Thymus (tissue), 11 donors: ENCODE results near the gene TMEM203. TPM values are rescaled to one million over a fixed set of nuclear protein-coding genes. Genes with fewer than 3 reads are reported as not detected.

ENCODE experiments used
- DNase-seq, 9 donors: peaks; one replicate each; pipeline ENCODE4 v3.0.0-alpha.2; 2013; ENCODE audit warnings: low spot score in 9 of 9, low read depth in 6 of 9, missing footprints in 1 of 9
- H3K27ac ChIP-seq, 2 donors: one replicate each; pipeline ENCODE4 v1.5.1; 2013; ENCODE audit warnings: control low read depth in 1 of 2, low read depth in 1 of 2, low read length in 1 of 2, mild to moderate bottlenecking in 1 of 2, moderate library complexity in 1 of 2
- H3K27me3 ChIP-seq, 2 donors: one replicate each; pipeline ENCODE4 v1.5.1; 2013; ENCODE audit warnings: low read length in 1 of 2; ENCODE audit not compliant: control insufficient read depth in 2 of 2, insufficient read depth in 1 of 2
- H3K36me3 ChIP-seq, 2 donors: one replicate each; pipeline ENCODE4 v1.5.1; 2013; ENCODE audit warnings: low read length in 1 of 2, mild to moderate bottlenecking in 1 of 2, moderate library complexity in 1 of 2; ENCODE audit not compliant: control insufficient read depth in 2 of 2, insufficient read depth in 2 of 2
- H3K4me1 ChIP-seq, 2 donors: one replicate each; pipeline ENCODE4 v1.5.1; 2013; ENCODE audit warnings: low read length in 2 of 2; ENCODE audit not compliant: control insufficient read depth in 2 of 2, insufficient read depth in 2 of 2
- H3K4me3 ChIP-seq, 2 donors: one replicate each; pipeline ENCODE4 v1.5.1; 2013; ENCODE audit warnings: low read length in 2 of 2, control low read depth in 1 of 2, mild to moderate bottlenecking in 1 of 2
- H3K9me3 ChIP-seq, 2 donors: one replicate each; pipeline ENCODE4 v1.5.1; 2013; ENCODE audit warnings: low read length in 1 of 2, mild to moderate bottlenecking in 1 of 2; ENCODE audit not compliant: control insufficient read depth in 2 of 2, insufficient read depth in 1 of 2
- WGBS: extraction: QIAGEN DNeasy Blood & Tissue Kit; methylation state at CpG from one replicate; pipeline ENCODE4 v1.1.7; 2013; 5-methylcytosine and 5-hydroxymethylcytosine counted together
- polyA plus RNA-seq: library from polyadenylated mRNA; stranded (reverse); fragments of 200-250 nt; gene quantifications from one replicate; pipeline ENCODE4 v1.2.3, GENCODE V29; 2013
- total RNA-seq: library from RNA; stranded (reverse); fragments of 120-200 nt; gene quantifications from one replicate; pipeline ENCODE4 v1.2.4, GENCODE V29; 2013
- donor health status: healthy.

TMEM203 gene
- total and polyA plus RNA-seq, 2 donors = 20.6 to 47.2 TPM

DNA sequence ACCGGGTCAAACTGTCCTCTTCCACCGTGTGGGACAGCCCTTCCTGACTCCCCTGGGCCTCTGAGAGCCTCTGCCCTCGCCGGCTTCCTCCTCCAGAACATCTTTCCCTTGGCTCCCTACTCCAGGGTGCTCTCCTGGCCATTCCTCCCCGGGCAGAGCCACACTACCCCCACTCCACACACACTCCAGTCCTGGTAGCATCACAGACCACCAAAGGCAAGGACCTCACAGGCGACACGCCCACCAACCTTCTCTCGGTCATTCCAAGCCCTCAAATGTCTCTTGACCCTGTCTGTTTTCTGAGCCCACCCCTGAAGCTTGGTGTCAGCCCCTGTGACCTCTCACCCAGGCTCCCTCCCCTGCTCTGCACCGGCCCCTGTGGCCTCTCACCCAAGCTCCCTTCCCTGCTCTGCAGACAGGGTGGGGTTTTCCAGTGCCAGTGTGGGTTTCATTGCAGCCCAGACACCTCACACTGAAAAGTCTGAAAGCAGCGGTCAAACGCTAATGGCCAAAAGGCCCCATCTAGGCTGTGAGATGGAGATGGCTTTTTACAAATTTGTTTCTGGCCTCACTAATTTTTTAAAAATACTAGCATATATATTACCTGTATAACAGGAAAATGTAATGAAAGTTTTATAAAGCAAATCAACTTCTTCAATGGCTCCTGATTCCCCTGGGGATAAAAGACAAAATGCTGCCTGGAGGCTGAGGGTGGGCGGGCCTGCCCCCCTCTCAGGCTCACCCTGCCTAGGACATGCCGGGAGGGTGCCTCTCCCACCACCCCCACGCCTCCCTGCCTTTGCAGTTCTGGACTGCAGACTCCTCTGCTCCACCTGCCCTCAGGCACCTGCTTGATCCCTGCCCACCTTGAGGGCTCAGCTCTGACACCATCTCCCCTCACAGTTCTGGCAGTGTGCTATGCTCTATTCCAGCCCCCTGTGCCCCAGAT is 46.1 kb downstream of the TMEM203 start:
- Histone ChIP-seq H3K27ac (no peak overlapping the region), H3K9me3 (no peaks in the 10 kb centered on the region), H3K36me3 (no peaks in the 10 kb centered on the region), H3K4me3 (no peak overlapping the region), H3K4me1 (peaks cover 3 to 13% of the 10 kb centered on the region in 2 donors), H3K27me3 (peaks cover 46 to 99% of the 10 kb centered on the region in 2 donors)
- WGBS = 52% methylated on average over 14 of the region's 14 CpGs
- no peak for DNase-seq

- 18% methylated on average over 4 of the region's 4 CpGs for WGBS
- H3K4me1 ChIP-seq = peaks cover 3 to 13% of the 10 kb centered on the region in 2 donors
Measured at GRCh38 chr9:137158625-137159024, 46.8 kb downstream of the TMEM203 start.

GRCh38 chr9:137157618-137158415 is 47.6 kb downstream of the TMEM203 start:
- Histone ChIP-seq H3K4me1 (peaks cover 3 to 6% of the 10 kb centered on the region in 2 donors), H3K27me3 (peaks cover 39 to 84% of the 10 kb centered on the region in 2 donors), H3K4me3 (no peak overlapping the region), H3K36me3 (no peaks in the 10 kb centered on the region), H3K27ac (no peak overlapping the region), H3K9me3 (no peaks in the 10 kb centered on the region)
- WGBS = 70% methylated on average over 19 of the region's 19 CpGs
- DNase-seq = no peak

More at GRCh38 chr9:137158625-137159024, 46.8 kb downstream of the TMEM203 start:
- no peak for DNase-seq
- Histone ChIP-seq H3K36me3 (no peaks in the 10 kb centered on the region), H3K4me3 (no peak overlapping the region), H3K9me3 (no peaks in the 10 kb centered on the region), H3K27me3 (peaks cover 41 to 92% of the 10 kb centered on the region in 2 donors), H3K27ac (no peak overlapping the region)

DNA sequence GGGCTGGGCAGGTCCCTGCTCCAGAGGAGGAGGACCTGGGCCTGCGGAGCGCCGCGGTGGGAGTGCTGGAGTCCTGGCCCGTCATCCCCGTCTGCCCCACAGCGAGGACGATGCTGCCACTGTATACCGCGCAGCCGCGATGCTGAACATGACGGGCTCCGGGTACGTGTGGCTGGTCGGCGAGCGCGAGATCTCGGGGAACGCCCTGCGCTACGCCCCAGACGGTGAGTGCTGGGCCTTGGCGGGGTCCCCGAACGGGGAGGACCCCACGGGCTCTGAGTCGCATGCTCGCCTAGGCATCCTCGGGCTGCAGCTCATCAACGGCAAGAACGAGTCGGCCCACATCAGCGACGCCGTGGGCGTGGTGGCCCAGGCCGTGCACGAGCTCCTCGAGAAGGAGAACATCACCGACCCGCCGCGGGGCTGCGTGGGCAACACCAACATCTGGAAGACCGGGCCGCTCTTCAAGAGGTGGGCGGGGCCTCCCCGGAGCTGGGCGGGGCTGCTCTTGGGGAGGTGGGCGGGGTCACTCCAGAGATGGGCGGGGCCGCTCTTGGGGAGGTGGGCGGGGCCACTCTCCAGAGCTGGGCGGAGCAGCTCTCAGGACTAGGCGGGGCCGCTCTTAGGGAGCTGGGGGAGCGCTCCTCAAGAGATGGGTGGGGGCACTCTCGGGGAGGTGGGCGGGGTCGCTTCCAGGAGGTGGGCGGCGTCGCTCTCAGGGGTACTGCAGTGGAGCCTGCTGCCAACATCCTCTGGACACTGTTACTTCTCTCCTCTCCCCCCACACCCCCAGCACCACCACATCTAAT is 48.7 kb downstream of the TMEM203 start:
- peaks cover 0 to 3% of the 10 kb centered on the region in 2 donors for H3K9me3 ChIP-seq
- DNase-seq = peak in 1 of 9 donors; percentile 33
- no peak overlapping the region for H3K27ac ChIP-seq
- peak overlapping the region in 1 of 2 donors; percentile 26 for H3K4me3 ChIP-seq
- H3K4me1 ChIP-seq = peaks cover 2 to 3% of the 10 kb centered on the region in 2 donors
- 5% methylated on average over 65 of the region's 65 CpGs for WGBS
- H3K27me3 ChIP-seq = peaks cover 30 to 75% of the 10 kb centered on the region in 2 donors
- no peaks in the 10 kb centered on the region for H3K36me3 ChIP-seq

Other genes with a start within 250 kb of the TMEM203 start
Only the 30 nearest of the 31 such genes appear.
- gene PTGDS, start 228.1 kb downstream of the TMEM203 start, total RNA-seq = 5.0 TPM
- 137 TPM for gene PTGDS, start 228.1 kb downstream of the TMEM203 start, polyA plus RNA-seq
- 0.19 TPM for gene LCNL1, start 222.7 kb downstream of the TMEM203 start, total RNA-seq
- gene LCNL1, start 222.7 kb downstream of the TMEM203 start, polyA plus RNA-seq = 5.0 TPM
- 68.9 TPM for gene PAXX, start 213.2 kb downstream of the TMEM203 start, total RNA-seq
- gene PAXX, start 213.2 kb downstream of the TMEM203 start, polyA plus RNA-seq = 431 TPM
- 13.6 TPM for gene CLIC3, start 209.1 kb downstream of the TMEM203 start, total RNA-seq
- 44.6 TPM for gene CLIC3, start 209.1 kb downstream of the TMEM203 start, polyA plus RNA-seq
- 4.2 TPM for gene ABCA2, start 177.4 kb downstream of the TMEM203 start, total RNA-seq
- 37.3 TPM for gene ABCA2, start 177.4 kb downstream of the TMEM203 start, polyA plus RNA-seq
- gene FUT7, start 173.6 kb downstream of the TMEM203 start, total RNA-seq = 0.99 TPM
- gene FUT7, start 173.6 kb downstream of the TMEM203 start, polyA plus RNA-seq = 4.6 TPM
- 4.8 TPM for gene NPDC1, start 159.5 kb downstream of the TMEM203 start, total RNA-seq
- 71.1 TPM for gene NPDC1, start 159.5 kb downstream of the TMEM203 start, polyA plus RNA-seq
- gene ENTPD2, start 151.6 kb downstream of the TMEM203 start, total RNA-seq = 0.09 TPM
- 0.27 TPM for gene ENTPD2, start 151.6 kb downstream of the TMEM203 start, polyA plus RNA-seq
- gene SAPCD2, start 135.1 kb downstream of the TMEM203 start, total RNA-seq = 6.3 TPM
- 0.87 TPM for gene SAPCD2, start 135.1 kb downstream of the TMEM203 start, polyA plus RNA-seq
- gene UAP1L1, start 128.1 kb downstream of the TMEM203 start, total RNA-seq = 1.9 TPM
- gene UAP1L1, start 128.1 kb downstream of the TMEM203 start, polyA plus RNA-seq = 9.4 TPM
- 26.8 TPM for gene MAN1B1, start 118.7 kb downstream of the TMEM203 start, total RNA-seq
- 107 TPM for gene MAN1B1, start 118.7 kb downstream of the TMEM203 start, polyA plus RNA-seq
- gene DPP7, start 90.9 kb downstream of the TMEM203 start, total RNA-seq = 112 TPM
- gene DPP7, start 90.9 kb downstream of the TMEM203 start, polyA plus RNA-seq = 476 TPM
- 0.19 TPM for gene GRIN1, start 66.5 kb downstream of the TMEM203 start, total RNA-seq
- 0.18 TPM for gene GRIN1, start 66.5 kb downstream of the TMEM203 start, polyA plus RNA-seq
- 0.28 TPM for gene LRRC26, start 35.6 kb downstream of the TMEM203 start, total RNA-seq
- gene LRRC26, start 35.6 kb downstream of the TMEM203 start, polyA plus RNA-seq = 0.05 TPM
- not detected for gene TMEM210, start 33.6 kb downstream of the TMEM203 start, total RNA-seq
- gene TMEM210, start 33.6 kb downstream of the TMEM203 start, polyA plus RNA-seq = 0.07 TPM
- 19.1 TPM for gene ANAPC2, start 17.1 kb downstream of the TMEM203 start, total RNA-seq
- 69.4 TPM for gene ANAPC2, start 17.1 kb downstream of the TMEM203 start, polyA plus RNA-seq
- gene SSNA1, start 17.0 kb downstream of the TMEM203 start, total RNA-seq = 85.2 TPM
- gene SSNA1, start 17.0 kb downstream of the TMEM203 start, polyA plus RNA-seq = 74.9 TPM
- gene TPRN, start 4.9 kb downstream of the TMEM203 start, total RNA-seq = 2.7 TPM
- gene TPRN, start 4.9 kb downstream of the TMEM203 start, polyA plus RNA-seq = 6.2 TPM
- 4.7 TPM for gene NDOR1, start 52 bp upstream of the TMEM203 start, total RNA-seq
- 20.4 TPM for gene NDOR1, start 52 bp upstream of the TMEM203 start, polyA plus RNA-seq
- gene RNF208, start 16.6 kb upstream of the TMEM203 start, total RNA-seq = 0.09 TPM
- 5.3 TPM for gene RNF208, start 16.6 kb upstream of the TMEM203 start, polyA plus RNA-seq
- gene CYSRT1, start 19.5 kb upstream of the TMEM203 start, total RNA-seq = 0.57 TPM
- gene CYSRT1, start 19.5 kb upstream of the TMEM203 start, polyA plus RNA-seq = 2.8 TPM
- 0.05 TPM for gene RNF224, start 21.9 kb upstream of the TMEM203 start, total RNA-seq
- gene RNF224, start 21.9 kb upstream of the TMEM203 start, polyA plus RNA-seq = 0.16 TPM
- gene SLC34A3, start 25.3 kb upstream of the TMEM203 start, total RNA-seq = not detected
- 0.14 TPM for gene SLC34A3, start 25.3 kb upstream of the TMEM203 start, polyA plus RNA-seq
- 166 TPM for gene TUBB4B, start 35.6 kb upstream of the TMEM203 start, total RNA-seq
- gene TUBB4B, start 35.6 kb upstream of the TMEM203 start, polyA plus RNA-seq = 104 TPM
- 0.09 TPM for gene STPG3, start 45.6 kb upstream of the TMEM203 start, total RNA-seq
- 0.43 TPM for gene STPG3, start 45.6 kb upstream of the TMEM203 start, polyA plus RNA-seq
- gene NELFB, start 49.7 kb upstream of the TMEM203 start, total RNA-seq = 20.4 TPM
- 38.8 TPM for gene NELFB, start 49.7 kb upstream of the TMEM203 start, polyA plus RNA-seq
- 2.0 TPM for gene TOR4A, start 72.1 kb upstream of the TMEM203 start, total RNA-seq
- 2.1 TPM for gene TOR4A, start 72.1 kb upstream of the TMEM203 start, polyA plus RNA-seq
- gene NRARP, start 96.6 kb upstream of the TMEM203 start, total RNA-seq = 3.1 TPM
- gene NRARP, start 96.6 kb upstream of the TMEM203 start, polyA plus RNA-seq = 1.6 TPM
- gene EXD3, start 217.5 kb upstream of the TMEM203 start, total RNA-seq = 3.4 TPM
- 16.8 TPM for gene EXD3, start 217.5 kb upstream of the TMEM203 start, polyA plus RNA-seq
- gene NOXA1, start 217.7 kb upstream of the TMEM203 start, total RNA-seq = 1.9 TPM
- gene NOXA1, start 217.7 kb upstream of the TMEM203 start, polyA plus RNA-seq = 8.4 TPM